ENCODE results near the gene DYNC2H1.

Gene DYNC2H1

GRCh38 chr11:103349595-103349994, 240.4 kb downstream of the DYNC2H1 start:
- TF ChIP-seq FOXM1 (IDR thresholded peaks at IDR 0.05; ENCODE audit: borderline replicate concordance, low read depth): no peak
- TF ChIP-seq REST (IDR thresholded peaks at IDR 0.05; ENCODE audit: low read depth): no peak
- no peak for TF ChIP-seq TEAD4 (IDR thresholded peaks at IDR 0.05)
- TF ChIP-seq CEBPB (IDR thresholded peaks at IDR 0.05): no peak
- TF ChIP-seq EP300 (IDR thresholded peaks at IDR 0.05; ENCODE audit: borderline replicate concordance): no peak
- TF ChIP-seq RAD21 (IDR thresholded peaks at IDR 0.05; ENCODE audit: low read depth): no peak
- TF ChIP-seq CREB1 (IDR thresholded peaks at IDR 0.05; ENCODE audit: low read depth): no peak
- TF ChIP-seq EGR1 (IDR thresholded peaks at IDR 0.05): no peak
- TF ChIP-seq NFIC (IDR thresholded peaks at IDR 0.05): no peak

GRCh38 chr11:103354656-103355055, 245.4 kb downstream of the DYNC2H1 start:
- TF ChIP-seq CEBPB (IDR thresholded peaks at IDR 0.05) (no peak), RAD21 (IDR thresholded peaks at IDR 0.05; ENCODE audit: low read depth) (no peak), YY1 (IDR thresholded peaks at IDR 0.05; ENCODE audit: low read depth) (no peak), NFIC (IDR thresholded peaks at IDR 0.05) (no peak), FOXM1 (IDR thresholded peaks at IDR 0.05; ENCODE audit: borderline replicate concordance, low read depth) (no peak), TEAD4 (IDR thresholded peaks at IDR 0.05) (no peak), REST (IDR thresholded peaks at IDR 0.05; ENCODE audit: low read depth) (no peak), EGR1 (IDR thresholded peaks at IDR 0.05) (no peak), TAF1 (IDR thresholded peaks at IDR 0.05; ENCODE audit: low read depth) (no peak), TCF12 (IDR thresholded peaks at IDR 0.05; ENCODE audit: low read depth) (no peak), CREB1 (IDR thresholded peaks at IDR 0.05; ENCODE audit: low read depth) (no peak), ZBTB7A (IDR thresholded peaks at IDR 0.05; ENCODE audit: low read depth) (no peak), EP300 (IDR thresholded peaks at IDR 0.05; ENCODE audit: borderline replicate concordance) (no peak)
- TF ChIP-seq, protein P1, sequence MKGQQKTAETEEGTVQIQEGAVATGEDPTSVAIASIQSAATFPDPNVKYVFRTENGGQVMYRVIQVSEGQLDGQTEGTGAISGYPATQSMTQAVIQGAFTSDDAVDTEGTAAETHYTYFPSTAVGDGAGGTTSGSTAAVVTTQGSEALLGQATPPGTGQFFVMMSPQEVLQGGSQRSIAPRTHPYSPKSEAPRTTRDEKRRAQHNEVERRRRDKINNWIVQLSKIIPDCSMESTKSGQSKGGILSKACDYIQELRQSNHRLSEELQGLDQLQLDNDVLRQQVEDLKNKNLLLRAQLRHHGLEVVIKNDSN (IDR thresholded peaks at IDR 0.05): no peak
- TF ChIP-seq, protein P2, sequence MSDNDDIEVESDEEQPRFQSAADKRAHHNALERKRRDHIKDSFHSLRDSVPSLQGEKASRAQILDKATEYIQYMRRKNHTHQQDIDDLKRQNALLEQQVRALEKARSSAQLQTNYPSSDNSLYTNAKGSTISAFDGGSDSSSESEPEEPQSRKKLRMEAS (IDR thresholded peaks at IDR 0.05): no peak

GRCh38 chr11:103358251-103358650, 249.0 kb downstream of the DYNC2H1 start:
- no peak for TF ChIP-seq TAF1 (IDR thresholded peaks at IDR 0.05; ENCODE audit: low read depth)
- no peak for TF ChIP-seq EP300 (IDR thresholded peaks at IDR 0.05; ENCODE audit: borderline replicate concordance)
- TF ChIP-seq REST (IDR thresholded peaks at IDR 0.05; ENCODE audit: low read depth): no peak
- TF ChIP-seq, protein P2 (IDR thresholded peaks at IDR 0.05): no peak
- TF ChIP-seq TCF12 (IDR thresholded peaks at IDR 0.05; ENCODE audit: low read depth): no peak
- TF ChIP-seq, protein P1 (IDR thresholded peaks at IDR 0.05): no peak
- TF ChIP-seq RAD21 (IDR thresholded peaks at IDR 0.05; ENCODE audit: low read depth): no peak
- TF ChIP-seq FOXM1 (IDR thresholded peaks at IDR 0.05; ENCODE audit: borderline replicate concordance, low read depth): no peak
- TF ChIP-seq EGR1 (IDR thresholded peaks at IDR 0.05): no peak
- TF ChIP-seq YY1 (IDR thresholded peaks at IDR 0.05; ENCODE audit: low read depth): no peak
- no peak for TF ChIP-seq CEBPB (IDR thresholded peaks at IDR 0.05)
- no peak for TF ChIP-seq TEAD4 (IDR thresholded peaks at IDR 0.05)
- no peak for TF ChIP-seq NFIC (IDR thresholded peaks at IDR 0.05)
- TF ChIP-seq CREB1 (IDR thresholded peaks at IDR 0.05; ENCODE audit: low read depth): no peak
- no peak for TF ChIP-seq ZBTB7A (IDR thresholded peaks at IDR 0.05; ENCODE audit: low read depth)

GRCh38 chr11:103359216-103359615, 250.0 kb downstream of the DYNC2H1 start:
- TF ChIP-seq EP300 (IDR thresholded peaks at IDR 0.05; ENCODE audit: borderline replicate concordance) (no peak), ZBTB7A (IDR thresholded peaks at IDR 0.05; ENCODE audit: low read depth) (no peak)
- TF ChIP-seq, protein P1 (IDR thresholded peaks at IDR 0.05): no peak

Measured in Ishikawa (cell line).